ENCODE results near the gene HNRNPL.

GRCh38 chr19:38861368-38861767, 11.6 kb upstream of the HNRNPL start:
- TF ChIP-seq EZH2 (IDR thresholded peaks at IDR 0.05): no peak
- TF ChIP-seq POLR2AphosphoS5 (IDR thresholded peaks at IDR 0.05; ENCODE audit: borderline replicate concordance, low read depth, low read length): no peak
